Activated gamma-delta T cell treated with anti-CD3 and anti-CD28 coated beads, Interleukin-2, amount 50 U/mL, for 16 hours (primary cell): ENCODE results near the gene ABCD1.
"Not testable (repeated sequence)": the region's sequence is repeated elsewhere in the genome, so short reads cannot be mapped to it uniquely, and the experiment has no call there.

Experiments used
- DNase-seq: peaks from one replicate; pipeline ENCODE4 v3.0.0-alpha.2; 2020; ENCODE audit warnings: low read depth

ABCD1 gene

GRCh38 chrX:153724252-153725038, at the start of gene ABCD1, which contains the start of gene BCAP31:
ABCD1 (plus strand) TSS chrX:153724856; CDS start chrX:153725267, 411 bp downstream.
BCAP31 (minus strand) TSS chrX:153724387; CDS start chrX:153723244, 1,143 bp downstream.
- peak; percentile 78 for DNase-seq

- DNase-seq = no peak
These were observed 43.5 kb upstream of the ABCD1 start for GRCh38 chrX:153681175-153681574.

DNA sequence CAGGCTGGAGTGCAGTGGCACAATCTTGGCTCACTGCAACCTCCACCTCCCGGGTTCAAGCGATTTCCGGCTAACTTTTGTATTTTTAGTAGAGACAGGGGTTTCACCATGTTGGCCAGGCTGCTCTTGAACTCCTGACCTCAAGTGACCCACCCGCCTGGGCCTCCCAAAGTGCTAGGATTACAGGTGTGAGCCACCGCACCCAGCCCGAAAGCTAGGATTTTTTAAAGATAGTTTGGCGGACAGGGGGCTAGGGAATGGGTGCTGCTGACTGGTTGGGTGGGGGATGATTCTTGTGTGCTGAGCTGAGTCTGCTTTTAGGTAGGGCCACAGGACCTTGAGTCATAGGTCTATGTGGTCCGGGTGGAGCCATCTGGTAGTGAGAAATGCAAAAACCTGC, 41.2 kb upstream of the ABCD1 start:
- not testable (repeated sequence) for DNase-seq

GRCh38 chrX:153684467-153685155, 40.0 kb upstream of the ABCD1 start:
- no peak for DNase-seq

- no peak for DNase-seq
These were observed 39.5 kb upstream of the ABCD1 start for GRCh38 chrX:153685156-153685536.

DNA sequence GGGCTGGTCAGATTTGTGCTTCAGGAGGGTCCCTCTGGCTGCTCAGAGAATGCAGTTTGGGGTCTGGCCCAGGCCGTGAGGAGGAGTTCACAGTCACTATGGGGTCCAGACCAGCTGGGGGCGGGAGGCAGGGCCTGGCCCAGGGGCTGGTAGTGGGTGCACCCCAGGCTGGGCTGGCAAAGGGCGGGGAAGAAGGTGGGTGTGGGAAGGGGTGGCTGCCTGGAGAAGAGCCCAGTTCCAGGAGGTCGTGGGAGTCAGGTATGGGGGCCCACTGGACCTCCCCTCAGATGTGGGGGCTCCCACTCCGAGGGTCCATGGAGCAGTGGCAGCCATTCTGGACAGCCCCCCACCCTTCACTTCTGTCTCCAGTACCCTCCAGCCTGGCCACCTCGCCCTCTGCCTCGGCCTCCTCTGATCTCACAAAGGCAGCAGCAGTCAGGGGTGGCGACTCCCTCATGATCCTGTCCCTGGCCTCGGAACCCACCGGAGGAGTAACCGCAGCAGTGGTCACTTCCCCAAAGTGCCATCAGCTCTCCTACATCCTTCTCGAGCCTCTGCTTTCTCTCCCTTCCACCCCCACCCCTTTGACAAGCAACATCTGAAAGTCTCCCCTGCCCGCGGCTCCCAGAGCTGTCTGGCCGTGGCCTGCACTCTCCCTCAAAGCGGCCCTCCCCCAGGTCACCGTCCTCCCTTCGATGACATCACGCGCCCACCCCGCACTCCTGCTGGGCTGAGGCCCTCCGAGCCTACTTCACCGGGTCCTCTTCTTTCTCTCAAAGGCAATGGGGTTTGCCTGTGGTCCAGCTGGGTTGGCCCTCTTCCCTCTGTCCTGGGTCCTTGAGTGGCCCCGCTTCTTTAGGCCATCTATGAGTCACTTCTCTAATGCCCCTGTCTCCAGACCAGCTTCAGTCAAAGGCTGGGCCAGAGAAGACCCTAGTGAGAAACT, 38.6 kb upstream of the ABCD1 start:
- DNase-seq = no peak

- no peak for DNase-seq
These were observed 37.9 kb upstream of the ABCD1 start for GRCh38 chrX:153686711-153687110.

GRCh38 chrX:153687121-153688039, 37.3 kb upstream of the ABCD1 start, which contains the start of gene SLC6A8:
SLC6A8 (plus strand) TSS chrX:153687926; CDS start chrX:153688575, 649 bp downstream.
- DNase-seq = no peak

DNA sequence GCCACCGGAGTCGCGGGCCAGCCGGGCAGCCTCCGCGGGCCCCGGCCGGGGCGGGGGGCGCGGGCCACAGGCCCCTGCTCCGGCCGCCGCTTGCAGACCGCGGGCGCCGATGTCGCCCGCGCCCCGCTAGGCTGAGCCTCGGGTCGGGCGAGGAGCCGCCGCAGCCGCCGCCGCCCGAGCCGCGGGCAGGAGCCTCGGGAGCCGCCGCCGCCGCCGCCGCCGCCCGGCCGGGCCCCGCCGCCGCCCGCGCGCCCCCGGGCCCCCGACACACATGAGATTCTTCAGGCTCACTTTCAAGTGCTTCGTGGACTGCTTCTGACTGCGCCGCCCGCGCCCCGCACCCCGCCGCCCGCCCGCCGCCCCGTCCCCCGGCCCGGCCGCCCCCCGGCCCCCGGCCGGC, 36.6 kb upstream of the ABCD1 start:
- no peak for DNase-seq

DNA sequence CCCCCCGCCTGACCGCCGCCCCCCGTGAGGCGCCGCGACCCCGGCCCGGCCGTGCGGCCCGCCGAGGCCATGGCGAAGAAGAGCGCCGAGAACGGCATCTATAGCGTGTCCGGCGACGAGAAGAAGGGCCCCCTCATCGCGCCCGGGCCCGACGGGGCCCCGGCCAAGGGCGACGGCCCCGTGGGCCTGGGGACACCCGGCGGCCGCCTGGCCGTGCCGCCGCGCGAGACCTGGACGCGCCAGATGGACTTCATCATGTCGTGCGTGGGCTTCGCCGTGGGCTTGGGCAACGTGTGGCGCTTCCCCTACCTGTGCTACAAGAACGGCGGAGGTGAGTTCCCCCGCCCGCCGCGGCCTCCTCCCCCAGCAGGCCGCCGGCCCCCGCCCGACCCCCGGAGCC, 36.1 kb upstream of the ABCD1 start:
- DNase-seq = no peak

GRCh38 chrX:153688911-153689590, 35.6 kb upstream of the ABCD1 start:
- DNase-seq = no peak

GRCh38 chrX:153689654-153690465, 34.8 kb upstream of the ABCD1 start:
- DNase-seq = no peak

- no peak for DNase-seq
These were observed 34.2 kb upstream of the ABCD1 start for GRCh38 chrX:153690466-153690865.

DNA sequence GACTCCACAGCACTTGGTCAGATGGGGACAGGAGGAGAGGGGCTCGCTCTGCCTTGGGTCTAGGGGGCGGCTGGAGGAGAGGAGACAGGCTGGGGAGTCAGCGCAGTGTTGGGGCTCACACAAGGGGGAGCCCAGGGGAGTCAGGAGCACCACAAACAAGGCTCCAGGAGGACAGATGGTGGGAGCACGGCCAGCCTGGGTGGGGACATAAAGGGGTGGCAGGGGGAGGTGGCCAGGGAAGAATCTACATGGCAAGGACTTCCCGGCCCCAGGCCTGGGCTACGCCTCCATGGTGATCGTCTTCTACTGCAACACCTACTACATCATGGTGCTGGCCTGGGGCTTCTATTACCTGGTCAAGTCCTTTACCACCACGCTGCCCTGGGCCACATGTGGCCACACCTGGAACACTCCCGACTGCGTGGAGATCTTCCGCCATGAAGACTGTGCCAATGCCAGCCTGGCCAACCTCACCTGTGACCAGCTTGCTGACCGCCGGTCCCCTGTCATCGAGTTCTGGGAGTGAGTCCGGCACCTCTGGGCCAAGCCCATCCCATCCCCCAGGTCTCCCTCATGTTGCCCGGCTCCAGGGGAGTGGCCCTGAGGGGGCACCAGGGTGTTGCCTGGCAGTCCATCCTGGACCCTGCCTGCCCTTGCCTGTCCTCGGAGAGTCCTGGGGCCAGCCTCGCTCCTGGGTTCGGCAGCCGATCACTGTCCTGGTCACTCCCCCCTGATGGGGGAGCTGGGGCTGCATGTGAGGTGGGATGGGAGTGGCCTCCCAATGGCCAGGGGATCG, 33.4 kb upstream of the ABCD1 start:
- not testable (repeated sequence) for DNase-seq

- DNase-seq = no peak
These were observed 32.7 kb upstream of the ABCD1 start for GRCh38 chrX:153692003-153692402.

DNA sequence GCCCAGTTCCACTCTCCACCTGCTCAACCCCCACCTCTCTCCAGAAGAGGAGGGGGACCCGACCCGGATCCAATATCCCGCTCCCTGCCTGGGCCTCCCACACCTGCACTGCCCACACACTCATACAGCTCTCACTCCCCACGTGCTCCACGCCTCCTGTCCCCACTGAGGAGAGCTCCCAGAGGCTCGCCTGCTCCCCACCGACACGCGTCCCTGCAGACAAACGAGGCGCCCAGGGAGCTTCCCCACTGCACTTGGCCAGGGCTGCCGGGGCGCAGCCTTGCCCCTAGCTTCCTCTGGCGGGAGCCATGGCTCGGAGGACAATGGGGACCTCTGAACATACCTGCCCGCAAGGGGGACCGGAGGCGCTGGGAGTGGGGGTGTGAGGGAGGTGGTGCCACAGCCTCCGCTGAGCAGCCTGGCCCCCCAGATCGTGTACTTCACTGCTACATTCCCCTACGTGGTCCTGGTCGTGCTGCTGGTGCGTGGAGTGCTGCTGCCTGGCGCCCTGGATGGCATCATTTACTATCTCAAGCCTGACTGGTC, 32.0 kb upstream of the ABCD1 start:
- DNase-seq = no peak

DNA sequence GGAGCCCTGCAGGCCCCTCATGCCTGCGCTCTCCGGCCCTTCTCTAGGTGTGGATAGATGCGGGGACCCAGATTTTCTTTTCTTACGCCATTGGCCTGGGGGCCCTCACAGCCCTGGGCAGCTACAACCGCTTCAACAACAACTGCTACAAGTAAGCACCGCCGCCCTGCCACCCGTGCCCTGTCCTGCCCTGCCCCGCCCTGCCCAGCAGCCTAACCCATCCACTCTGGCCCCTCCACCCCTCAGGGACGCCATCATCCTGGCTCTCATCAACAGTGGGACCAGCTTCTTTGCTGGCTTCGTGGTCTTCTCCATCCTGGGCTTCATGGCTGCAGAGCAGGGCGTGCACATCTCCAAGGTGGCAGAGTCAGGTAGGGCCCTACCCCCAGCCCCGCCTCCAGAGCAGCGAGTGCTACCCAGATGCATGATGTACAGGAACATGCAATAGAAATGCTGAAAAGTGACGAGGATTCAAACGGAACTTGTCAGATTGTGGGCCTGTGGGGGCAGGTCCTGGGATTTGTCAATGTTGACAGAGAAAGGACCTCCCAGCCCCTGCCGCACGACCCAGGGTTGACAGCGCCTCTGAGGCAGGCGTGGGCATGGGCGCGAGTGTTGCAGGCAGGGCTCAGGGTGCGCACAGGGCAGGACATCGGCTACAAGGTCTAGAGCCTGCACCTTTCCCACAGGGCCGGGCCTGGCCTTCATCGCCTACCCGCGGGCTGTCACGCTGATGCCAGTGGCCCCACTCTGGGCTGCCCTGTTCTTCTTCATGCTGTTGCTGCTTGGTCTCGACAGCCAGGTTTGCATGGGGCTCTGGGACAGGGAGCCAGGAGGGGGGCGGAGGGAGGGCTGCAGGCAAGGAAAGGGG, 31.2 kb upstream of the ABCD1 start:
- no peak for DNase-seq
